22Rv1 (cell line): ENCODE data around the gene CMIP.

Source experiments
- H3K27ac ChIP-seq: fragments of 450-650 bp; 2 replicates; pipeline ENCODE4 v1.5.1; 2017
- ZFX ChIP-seq: fragments of 450-650 bp; IDR thresholded peaks from 2 replicates; pipeline ENCODE4 v1.6.1; 2017; ENCODE audit warnings: antibody characterized with exemption, borderline replicate concordance
- TF ChIP-seq, protein P1 (sequence below): fragments of 450-650 bp; IDR thresholded peaks from 2 replicates; pipeline ENCODE4 v1.5.1; 2017; ENCODE audit warnings: mild to moderate bottlenecking

Gene CMIP

DNA sequence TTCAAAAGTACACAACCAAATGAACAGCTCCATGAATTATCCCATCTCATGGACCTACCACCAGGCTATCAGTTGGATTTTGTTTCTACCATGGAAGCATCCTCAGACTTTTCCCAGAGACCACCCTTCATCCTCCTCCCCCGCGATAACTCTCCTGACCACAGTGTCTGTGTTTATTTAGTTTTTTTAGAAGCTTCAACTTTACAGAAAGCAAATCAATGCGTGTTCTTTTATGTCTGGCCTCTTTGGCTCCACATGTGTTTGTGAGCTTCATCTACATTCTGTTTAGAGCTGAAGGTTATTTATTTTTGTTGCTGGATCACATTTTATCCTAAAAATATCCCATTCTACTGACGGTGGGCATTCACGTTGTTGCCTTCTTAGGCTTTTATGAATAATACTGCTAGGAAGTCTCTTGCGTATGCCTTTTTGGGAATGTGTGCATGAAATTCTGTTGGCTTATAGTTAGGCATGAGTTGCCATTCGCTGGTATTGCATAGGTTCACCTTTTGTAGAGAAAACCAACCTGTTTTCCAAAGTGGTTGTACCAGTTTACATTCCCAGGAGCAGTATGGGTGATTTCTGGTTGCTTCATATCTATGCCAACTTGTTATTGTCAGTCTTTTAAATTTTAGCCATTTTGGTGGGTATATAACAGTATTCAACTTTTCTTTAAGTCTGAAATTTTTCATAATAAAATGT, 83.0 kb downstream of the CMIP start:
- TF ChIP-seq, protein P1, sequence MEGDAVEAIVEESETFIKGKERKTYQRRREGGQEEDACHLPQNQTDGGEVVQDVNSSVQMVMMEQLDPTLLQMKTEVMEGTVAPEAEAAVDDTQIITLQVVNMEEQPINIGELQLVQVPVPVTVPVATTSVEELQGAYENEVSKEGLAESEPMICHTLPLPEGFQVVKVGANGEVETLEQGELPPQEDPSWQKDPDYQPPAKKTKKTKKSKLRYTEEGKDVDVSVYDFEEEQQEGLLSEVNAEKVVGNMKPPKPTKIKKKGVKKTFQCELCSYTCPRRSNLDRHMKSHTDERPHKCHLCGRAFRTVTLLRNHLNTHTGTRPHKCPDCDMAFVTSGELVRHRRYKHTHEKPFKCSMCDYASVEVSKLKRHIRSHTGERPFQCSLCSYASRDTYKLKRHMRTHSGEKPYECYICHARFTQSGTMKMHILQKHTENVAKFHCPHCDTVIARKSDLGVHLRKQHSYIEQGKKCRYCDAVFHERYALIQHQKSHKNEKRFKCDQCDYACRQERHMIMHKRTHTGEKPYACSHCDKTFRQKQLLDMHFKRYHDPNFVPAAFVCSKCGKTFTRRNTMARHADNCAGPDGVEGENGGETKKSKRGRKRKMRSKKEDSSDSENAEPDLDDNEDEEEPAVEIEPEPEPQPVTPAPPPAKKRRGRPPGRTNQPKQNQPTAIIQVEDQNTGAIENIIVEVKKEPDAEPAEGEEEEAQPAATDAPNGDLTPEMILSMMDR, result no peak
- no peak for TF ChIP-seq ZFX
- no peak overlapping the region for H3K27ac ChIP-seq

DNA sequence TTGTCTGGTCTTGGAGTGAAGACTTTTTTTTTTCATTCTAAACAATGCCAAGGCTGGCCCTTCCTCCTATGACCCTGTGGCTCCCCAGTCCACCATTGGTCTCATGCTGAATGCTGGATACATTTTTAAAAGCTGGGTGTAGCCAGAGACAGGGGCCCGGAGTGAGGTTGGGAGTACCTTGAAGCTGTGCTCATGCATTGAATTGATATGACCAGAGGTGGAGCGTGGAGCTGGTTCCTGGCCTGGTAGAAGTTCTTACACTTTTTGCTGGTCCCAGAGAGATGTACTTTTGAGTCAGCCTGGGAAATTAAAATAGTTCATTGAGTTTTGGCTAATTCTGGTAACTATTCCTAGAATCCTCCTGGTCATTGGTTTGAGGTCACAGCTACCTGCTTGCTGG, 83.6 kb downstream of the CMIP start:
- TF ChIP-seq, protein P1, result no peak
- TF ChIP-seq ZFX, result no peak
- H3K27ac ChIP-seq, result no peak overlapping the region

DNA sequence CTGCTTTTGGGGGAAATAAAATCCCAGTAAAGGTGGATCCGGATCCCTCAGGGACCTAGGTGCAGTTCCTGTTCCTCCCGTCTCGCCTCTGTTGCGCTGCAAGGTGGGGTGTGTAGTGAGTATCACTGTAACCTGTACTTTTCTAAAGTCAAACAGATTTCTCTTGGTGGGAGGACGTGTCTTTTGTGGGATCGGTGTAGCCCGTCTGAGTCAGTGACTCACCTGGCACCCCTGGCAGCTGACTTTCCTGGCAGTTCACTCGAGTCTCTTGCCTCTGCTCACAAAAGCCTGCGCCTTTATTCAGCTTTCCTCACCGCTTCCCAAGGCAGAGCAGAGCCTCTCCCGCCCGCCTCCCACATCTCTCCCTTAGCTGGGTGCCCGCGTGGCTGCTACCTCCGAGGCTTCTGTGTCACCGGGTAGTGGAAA, 85.7 kb downstream of the CMIP start:
- TF ChIP-seq ZFX, result no peak
- H3K27ac ChIP-seq, result no peak overlapping the region

DNA sequence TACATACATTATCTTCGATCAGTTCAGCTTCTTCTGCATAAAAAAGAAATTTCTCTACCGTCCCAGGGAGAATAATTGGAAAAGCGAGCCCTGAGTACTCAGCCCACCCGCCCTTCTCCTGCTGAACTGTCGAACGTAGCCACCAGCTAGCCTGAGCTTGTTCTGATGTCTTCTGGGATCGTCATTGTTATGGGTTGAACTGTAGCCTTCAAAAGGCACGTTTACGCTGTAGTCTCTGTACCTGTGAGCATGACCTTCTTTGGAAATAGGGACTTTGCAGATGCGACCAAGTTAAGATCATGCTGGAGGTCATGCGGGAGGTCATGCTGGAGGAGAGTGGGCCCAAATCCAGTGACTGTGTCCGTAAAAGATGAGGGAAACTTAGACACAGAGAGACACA, 86.2 kb downstream of the CMIP start:
- no peak overlapping the region for H3K27ac ChIP-seq
- no peak for TF ChIP-seq ZFX
- TF ChIP-seq, protein P1, result no peak

DNA sequence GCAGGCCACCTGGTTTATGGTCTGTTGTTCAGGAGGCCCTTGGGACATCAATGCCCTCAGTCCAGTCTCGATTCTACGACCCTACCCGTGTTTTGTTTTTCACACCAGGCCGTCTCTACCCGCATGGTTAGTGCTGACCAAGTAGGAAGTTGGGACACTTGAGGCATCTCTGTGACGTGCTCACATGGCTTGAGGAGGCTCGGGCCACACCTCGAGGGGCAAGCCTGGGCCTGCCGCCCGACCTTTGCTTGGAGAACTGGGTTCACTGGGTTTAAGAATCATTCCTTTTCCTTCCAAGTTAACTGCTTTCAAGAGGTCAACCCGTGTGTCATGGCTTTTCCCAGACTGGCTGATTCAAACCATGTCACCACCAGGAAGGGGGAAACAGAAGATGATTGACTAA, 86.8 kb downstream of the CMIP start:
- H3K27ac ChIP-seq, result no peak overlapping the region
- TF ChIP-seq ZFX, result no peak
- TF ChIP-seq, protein P1, result no peak

DNA sequence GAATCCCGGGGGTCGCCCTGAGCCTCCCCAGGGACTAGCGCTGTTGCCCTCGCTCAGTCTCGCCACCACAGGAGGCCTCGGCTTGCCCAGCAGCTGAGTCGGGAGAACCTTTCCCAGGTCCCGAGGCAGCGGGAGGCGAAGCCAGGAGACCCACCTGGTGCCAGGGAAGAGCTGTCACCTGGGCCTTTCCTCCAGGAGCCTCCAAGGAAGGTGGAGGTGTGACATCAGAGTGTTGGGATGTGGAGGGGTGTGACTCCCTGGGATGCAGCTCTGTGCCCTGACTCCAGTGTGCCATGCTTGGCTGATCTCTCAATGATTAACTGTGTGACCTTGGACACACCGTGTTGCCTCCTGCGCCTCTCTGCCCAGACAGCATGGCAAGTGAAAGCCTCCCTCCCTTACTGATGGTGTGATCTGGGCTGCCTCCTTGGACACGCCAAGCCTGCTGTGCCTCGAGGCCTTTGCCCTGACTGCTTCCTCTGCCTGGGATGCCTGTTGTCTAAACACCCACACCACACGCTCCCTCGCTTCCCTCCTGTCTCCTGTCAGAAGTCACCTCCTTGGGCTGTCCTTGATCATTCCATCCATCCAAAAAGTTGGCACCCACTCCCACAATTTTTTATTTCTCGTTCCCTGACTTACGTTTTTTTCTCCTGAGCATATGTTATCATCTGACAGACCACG, 88.0 kb downstream of the CMIP start:
- H3K27ac ChIP-seq, result no peak overlapping the region
- TF ChIP-seq ZFX, result no peak
- TF ChIP-seq, protein P1, result no peak

DNA sequence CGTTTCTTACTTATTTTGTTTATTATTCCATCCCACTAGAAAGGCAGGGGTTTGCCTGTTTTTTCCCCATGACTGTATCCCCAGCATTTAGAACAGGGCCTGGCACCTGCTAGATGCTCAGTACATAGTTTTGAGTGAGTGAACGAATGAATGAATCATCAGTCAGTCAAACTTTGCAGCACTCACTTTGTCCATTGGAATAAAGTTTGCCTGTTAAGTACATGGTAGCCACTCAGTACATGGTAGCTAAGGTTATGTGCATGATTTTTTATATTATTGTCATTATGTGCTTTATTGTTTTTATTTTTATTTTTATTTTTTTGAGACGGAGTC, 88.5 kb downstream of the CMIP start:
- TF ChIP-seq, protein P1, result no peak
- no peak for TF ChIP-seq ZFX
- H3K27ac ChIP-seq, result no peak overlapping the region
